ENCODE measurements around the gene SOX11. TPM values are rescaled to one million over a fixed set of nuclear protein-coding genes. Genes with fewer than 3 reads are reported as not detected.

Gene SOX11
- total RNA-seq, 1 experiment from 2014 or later = not detected

DNA sequence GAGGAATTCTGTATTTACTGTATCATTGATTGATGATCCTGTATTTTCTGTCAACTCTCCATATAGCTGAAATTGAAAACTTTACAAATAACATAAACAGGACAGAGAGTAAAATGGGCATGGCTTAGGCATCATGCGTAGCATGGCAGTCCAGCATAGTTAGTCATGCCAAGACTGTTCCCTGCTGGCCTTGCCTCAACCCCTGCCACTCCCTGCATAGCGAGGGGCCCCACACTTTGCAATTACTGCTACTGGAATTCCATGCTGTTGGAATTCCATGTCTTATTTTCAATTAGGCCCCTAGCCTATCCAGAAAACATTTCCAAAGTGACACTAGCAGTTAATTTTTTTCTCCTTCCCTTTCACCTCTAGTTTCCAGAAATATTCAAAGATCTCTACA is 15.1 kb upstream of the SOX11 start:
- H3K4me1 ChIP-seq (replicated peaks; ENCODE audit: insufficient read depth) = no peaks in the 10 kb centered on the region
- intact Hi-C loops (cut with micrococcal nuclease; ENCODE audit: unreplicated experiment) = no loop called here
- H3K36me3 ChIP-seq (ENCODE audit: low read depth) = no peaks in the 10 kb centered on the region
- no peak for TF ChIP-seq EZH2 (IDR thresholded peaks at IDR 0.05; ENCODE audit: low read depth)
- no peak for TF ChIP-seq CTCF (conservative IDR thresholded peaks at IDR 0.05)
- no peaks in the 10 kb centered on the region for H3K9me2 ChIP-seq (ENCODE audit: insufficient read depth)
- H3F3A ChIP-seq (ENCODE audit: insufficient read depth, low read depth) = no peaks in the 10 kb centered on the region
- no peaks in the 10 kb centered on the region; the same call in 1 of the 2 replicates for H4K20me1 ChIP-seq (ENCODE audit: insufficient read depth)
- no peak overlapping the region for H3K27ac ChIP-seq
- H3K27me3 ChIP-seq (ENCODE audit: insufficient read depth, low read depth) = peaks cover 25% of the 10 kb centered on the region
- no peak overlapping the region for H3K4me3 ChIP-seq
- CTCF ChIA-PET = no interaction called here
- POLR2A ChIA-PET (ENCODE audit: unreplicated experiment) = no interaction called here
- 0 out of 2 replicates have a peak, but pooled peaks cover 3% of the 10 kb centered on the region for H3K9me3 ChIP-seq (ENCODE audit: insufficient read depth, low read depth)
- no TSS peak for BruUV-seq (replicated peaks)
- H3K4me2 ChIP-seq = no peak overlapping the region
- H3K79me2 ChIP-seq (ENCODE audit: low read depth) = no peaks in the 10 kb centered on the region
- H2AFZ ChIP-seq = no peak overlapping the region
- DNase-seq = no peak

GRCh38 chr2:5683471-5683870 is 8.7 kb upstream of the SOX11 start:
- Histone ChIP-seq H3K36me3 (ENCODE audit: low read depth) (no peaks in the 10 kb centered on the region), H3F3A (ENCODE audit: insufficient read depth, low read depth) (no peaks in the 10 kb centered on the region), H3K27ac (no peak overlapping the region), H3K4me1 (replicated peaks; ENCODE audit: insufficient read depth) (no peaks in the 10 kb centered on the region), H3K4me3 (no peak overlapping the region), H4K20me1 (ENCODE audit: insufficient read depth) (no peaks in the 10 kb centered on the region), H3K4me2 (no peak overlapping the region), H3K27me3 (ENCODE audit: insufficient read depth, low read depth) (0 out of 2 replicates have a peak, but pooled peaks cover 3% of the 10 kb centered on the region), H3K9me3 (ENCODE audit: insufficient read depth, low read depth) (no peaks in the 10 kb centered on the region), H3K79me2 (ENCODE audit: low read depth) (no peaks in the 10 kb centered on the region), H2AFZ (no peak overlapping the region), H3K9me2 (ENCODE audit: insufficient read depth) (no peaks in the 10 kb centered on the region)
- BruUV-seq (replicated peaks) = no TSS peak
- TF ChIP-seq EZH2 (IDR thresholded peaks at IDR 0.05; ENCODE audit: low read depth) = no peak
- TF ChIP-seq CTCF (conservative IDR thresholded peaks at IDR 0.05) = no peak
- intact Hi-C loops (cut with micrococcal nuclease; ENCODE audit: unreplicated experiment) = no loop called here
- POLR2A ChIA-PET (ENCODE audit: unreplicated experiment) = no interaction called here
- CTCF ChIA-PET = no interaction called here
- no peak for DNase-seq

GRCh38 chr2:5685225-5685624 is 7.0 kb upstream of the SOX11 start:
- Histone ChIP-seq H3K4me1 (replicated peaks; ENCODE audit: insufficient read depth) (no peaks in the 10 kb centered on the region), H3K27ac (no peak overlapping the region), H3K79me2 (ENCODE audit: low read depth) (no peaks in the 10 kb centered on the region), H3K36me3 (ENCODE audit: low read depth) (no peaks in the 10 kb centered on the region), H2AFZ (no peak overlapping the region), H3K27me3 (ENCODE audit: insufficient read depth, low read depth) (no peaks in the 10 kb centered on the region), H3F3A (ENCODE audit: insufficient read depth, low read depth) (no peaks in the 10 kb centered on the region), H4K20me1 (ENCODE audit: insufficient read depth) (no peaks in the 10 kb centered on the region), H3K9me2 (ENCODE audit: insufficient read depth) (no peaks in the 10 kb centered on the region), H3K4me2 (no peak overlapping the region), H3K4me3 (no peak overlapping the region), H3K9me3 (ENCODE audit: insufficient read depth, low read depth) (no peaks in the 10 kb centered on the region)
- TF ChIP-seq EZH2 (IDR thresholded peaks at IDR 0.05; ENCODE audit: low read depth) (no peak), CTCF (conservative IDR thresholded peaks at IDR 0.05) (no peak)
- intact Hi-C loops (cut with micrococcal nuclease; ENCODE audit: unreplicated experiment) = no loop called here
- BruUV-seq (replicated peaks) = no TSS peak
- DNase-seq = no peak
- CTCF ChIA-PET = no interaction called here
- POLR2A ChIA-PET (ENCODE audit: unreplicated experiment) = no interaction called here
